Prostate gland (tissue), 2 donors: Measurements from ENCODE around the gene NLRP8.

Experiments used
- CTCF ChIP-seq, 4 experiments: fragments of 200-600 bp in 2 of 4; fragments of 450-650 bp in 2 of 4; sonication (generic) in 2 of 4; IDR thresholded peaks; 1 replicate in 3 of 4; 2 replicates in 1 of 4; pipeline ENCODE4 v1.5.1; 2016 to 2019; ENCODE audit warnings: antibody characterized with exemption in 4 of 4, mild to moderate bottlenecking in 2 of 4, moderate library complexity in 2 of 4
- POLR2A ChIP-seq: fragments of 450-650 bp; IDR thresholded peaks from one replicate; pipeline ENCODE4 v1.6.1; 2016; ENCODE audit warnings: antibody characterized with exemption, mild to moderate bottlenecking

- no peak for TF ChIP-seq CTCF (IDR thresholded peaks at IDR 0.05)
- TF ChIP-seq POLR2A = no peak
Measured at GRCh38 chr19:55902080-55902751, 45.4 kb upstream of the NLRP8 start.
